ENCODE data around the gene TSPAN32. TPM values are rescaled to one million over a fixed set of nuclear protein-coding genes. Genes with fewer than 3 reads are reported as not detected.

The TSPAN32 gene
- total RNA-seq, 1 experiment from 2014 or later, result not detected

DNA sequence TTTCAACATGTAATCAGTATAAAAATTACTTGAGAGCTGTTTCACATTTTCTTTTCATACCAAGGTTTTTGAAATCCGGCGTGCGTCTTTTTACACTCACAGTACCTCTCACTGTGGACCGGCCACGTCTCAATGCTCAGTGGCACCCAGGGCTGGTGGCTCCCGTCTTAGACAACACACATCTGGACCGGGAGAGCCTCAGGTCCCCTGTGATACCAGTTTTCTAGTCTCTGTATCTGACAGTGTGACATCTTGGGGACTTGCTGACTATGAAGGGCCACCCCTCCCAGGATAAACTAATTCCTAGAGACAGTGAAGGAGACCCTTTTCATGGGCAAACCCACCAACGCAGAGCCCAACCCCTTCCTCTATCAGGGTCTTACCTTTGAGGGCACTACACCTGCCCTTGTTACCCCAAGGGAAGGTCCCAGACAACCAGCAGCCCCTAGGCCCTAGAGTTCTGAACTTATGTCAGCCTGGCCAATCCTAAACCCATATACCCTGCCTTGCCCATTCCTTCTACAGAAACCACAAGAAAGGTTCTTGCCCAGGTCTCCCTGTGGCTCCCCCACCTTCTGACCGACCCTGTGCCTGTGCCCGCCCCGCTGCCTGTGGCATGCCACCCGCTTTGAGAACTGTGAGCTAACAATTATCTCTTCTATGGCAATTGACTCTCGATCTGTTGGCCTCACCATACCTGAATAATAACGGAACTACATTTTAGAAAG, 25.4 kb upstream of the TSPAN32 start:
- no TSS peak for BruUV-seq (replicated peaks)
- Histone ChIP-seq H3K36me3 (ENCODE audit: control insufficient read depth in 1 of 2, insufficient read depth in 2 of 2, low read length in 2 of 2) (no peaks in the 10 kb centered on the region), H4K20me1 (ENCODE audit: insufficient read depth) (no peaks in the 10 kb centered on the region), H3K79me2 (ENCODE audit: insufficient read depth, low read length) (no peaks in the 10 kb centered on the region), H3K9me2 (ENCODE audit: insufficient read depth) (no peaks in the 10 kb centered on the region), H3K4me2 (ENCODE audit: low read length) (no peak overlapping the region), H3K27ac (ENCODE audit: low read depth, low read length) (no peak overlapping the region), H3K9ac (ENCODE audit: low read length) (no peak overlapping the region), H3K4me3 (replicated peaks in 1 of 2; ENCODE audit: low read depth in 1 of 2, low read length in 2 of 2) (no peak overlapping the region), H3K9me3 (ENCODE audit: control insufficient read depth in 1 of 2, insufficient read depth in 1 of 2, low read depth in 1 of 2, low read length in 2 of 2) (no peaks in the 10 kb centered on the region), H3K27me3 (ENCODE audit: insufficient read depth, low read length) (no peaks in the 10 kb centered on the region), H3K4me1 (ENCODE audit: control insufficient read depth in 1 of 2, insufficient read depth in 2 of 2, low read length in 2 of 2) (peaks cover 0 to 3% of the 10 kb centered on the region in 2 experiments; a peak in 1 of 4 replicates), H2AFZ (ENCODE audit: low read depth, low read length, poor library complexity, severe bottlenecking) (no peak overlapping the region)
- CTCF ChIA-PET, result interaction anchor here (0.5 kb wide), 1 partner anchor 70 kb away, joined by 4 read pairs; no protein-coding TSS in a partner anchor
- ATAC-seq (no peak), DNase-seq (ENCODE audit: low read depth, low spot score) (no peak)
- intact Hi-C loops (cut with micrococcal nuclease), result no loop called here
- TF ChIP-seq ZNF274 (IDR thresholded peaks at IDR 0.05; ENCODE audit: low read depth, low read length), result no peak
- TF ChIP-seq SRF (IDR thresholded peaks at IDR 0.05; ENCODE audit: low read depth), result no peak
- no peak for TF ChIP-seq POLR2A (IDR thresholded peaks at IDR 0.05; ENCODE audit: borderline replicate concordance, extremely low read depth, insufficient read depth, insufficient read length)
- no peak for TF ChIP-seq YY1 (IDR thresholded peaks at IDR 0.05; ENCODE audit: extremely low read depth, insufficient replicate concordance, low read depth, low read length)
- no peak for TF ChIP-seq SP1 (IDR thresholded peaks at IDR 0.05; ENCODE audit: low read depth)
- TF ChIP-seq, protein P1, sequence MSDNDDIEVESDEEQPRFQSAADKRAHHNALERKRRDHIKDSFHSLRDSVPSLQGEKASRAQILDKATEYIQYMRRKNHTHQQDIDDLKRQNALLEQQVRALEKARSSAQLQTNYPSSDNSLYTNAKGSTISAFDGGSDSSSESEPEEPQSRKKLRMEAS (IDR thresholded peaks at IDR 0.05), result no peak
- TF ChIP-seq CEBPB (IDR thresholded peaks at IDR 0.05; ENCODE audit: low read depth), result no peak
- TF ChIP-seq, protein P2, sequence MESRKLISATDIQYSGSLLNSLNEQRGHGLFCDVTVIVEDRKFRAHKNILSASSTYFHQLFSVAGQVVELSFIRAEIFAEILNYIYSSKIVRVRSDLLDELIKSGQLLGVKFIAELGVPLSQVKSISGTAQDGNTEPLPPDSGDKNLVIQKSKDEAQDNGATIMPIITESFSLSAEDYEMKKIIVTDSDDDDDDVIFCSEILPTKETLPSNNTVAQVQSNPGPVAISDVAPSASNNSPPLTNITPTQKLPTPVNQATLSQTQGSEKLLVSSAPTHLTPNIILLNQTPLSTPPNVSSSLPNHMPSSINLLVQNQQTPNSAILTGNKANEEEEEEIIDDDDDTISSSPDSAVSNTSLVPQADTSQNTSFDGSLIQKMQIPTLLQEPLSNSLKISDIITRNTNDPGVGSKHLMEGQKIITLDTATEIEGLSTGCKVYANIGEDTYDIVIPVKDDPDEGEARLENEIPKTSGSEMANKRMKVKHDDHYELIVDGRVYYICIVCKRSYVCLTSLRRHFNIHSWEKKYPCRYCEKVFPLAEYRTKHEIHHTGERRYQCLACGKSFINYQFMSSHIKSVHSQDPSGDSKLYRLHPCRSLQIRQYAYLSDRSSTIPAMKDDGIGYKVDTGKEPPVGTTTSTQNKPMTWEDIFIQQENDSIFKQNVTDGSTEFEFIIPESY (IDR thresholded peaks at IDR 0.05; ENCODE audit: extremely low read depth, insufficient replicate concordance, low read length), result no peak
- TF ChIP-seq, protein P3, sequence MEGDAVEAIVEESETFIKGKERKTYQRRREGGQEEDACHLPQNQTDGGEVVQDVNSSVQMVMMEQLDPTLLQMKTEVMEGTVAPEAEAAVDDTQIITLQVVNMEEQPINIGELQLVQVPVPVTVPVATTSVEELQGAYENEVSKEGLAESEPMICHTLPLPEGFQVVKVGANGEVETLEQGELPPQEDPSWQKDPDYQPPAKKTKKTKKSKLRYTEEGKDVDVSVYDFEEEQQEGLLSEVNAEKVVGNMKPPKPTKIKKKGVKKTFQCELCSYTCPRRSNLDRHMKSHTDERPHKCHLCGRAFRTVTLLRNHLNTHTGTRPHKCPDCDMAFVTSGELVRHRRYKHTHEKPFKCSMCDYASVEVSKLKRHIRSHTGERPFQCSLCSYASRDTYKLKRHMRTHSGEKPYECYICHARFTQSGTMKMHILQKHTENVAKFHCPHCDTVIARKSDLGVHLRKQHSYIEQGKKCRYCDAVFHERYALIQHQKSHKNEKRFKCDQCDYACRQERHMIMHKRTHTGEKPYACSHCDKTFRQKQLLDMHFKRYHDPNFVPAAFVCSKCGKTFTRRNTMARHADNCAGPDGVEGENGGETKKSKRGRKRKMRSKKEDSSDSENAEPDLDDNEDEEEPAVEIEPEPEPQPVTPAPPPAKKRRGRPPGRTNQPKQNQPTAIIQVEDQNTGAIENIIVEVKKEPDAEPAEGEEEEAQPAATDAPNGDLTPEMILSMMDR (IDR thresholded peaks at IDR 0.05 in 2 of 3, conservative IDR thresholded peaks at IDR 0.05 in 1 of 3; ENCODE audit: borderline replicate concordance in 1 of 3, insufficient read depth in 1 of 3, low read depth in 2 of 3, low read length in 2 of 3), result no peak
- no peak for TF ChIP-seq POLR2AphosphoS5 (IDR thresholded peaks at IDR 0.05; ENCODE audit: low read depth, low read length)
- TF ChIP-seq TCF7L2 (IDR thresholded peaks at IDR 0.05; ENCODE audit: borderline replicate concordance, extremely low read depth, insufficient read depth, insufficient read length), result no peak
- no peak for TF ChIP-seq EGR1 (IDR thresholded peaks at IDR 0.05; ENCODE audit: low read depth)
- no peak for TF ChIP-seq JUND (IDR thresholded peaks at IDR 0.05)
- TF ChIP-seq, protein P4, sequence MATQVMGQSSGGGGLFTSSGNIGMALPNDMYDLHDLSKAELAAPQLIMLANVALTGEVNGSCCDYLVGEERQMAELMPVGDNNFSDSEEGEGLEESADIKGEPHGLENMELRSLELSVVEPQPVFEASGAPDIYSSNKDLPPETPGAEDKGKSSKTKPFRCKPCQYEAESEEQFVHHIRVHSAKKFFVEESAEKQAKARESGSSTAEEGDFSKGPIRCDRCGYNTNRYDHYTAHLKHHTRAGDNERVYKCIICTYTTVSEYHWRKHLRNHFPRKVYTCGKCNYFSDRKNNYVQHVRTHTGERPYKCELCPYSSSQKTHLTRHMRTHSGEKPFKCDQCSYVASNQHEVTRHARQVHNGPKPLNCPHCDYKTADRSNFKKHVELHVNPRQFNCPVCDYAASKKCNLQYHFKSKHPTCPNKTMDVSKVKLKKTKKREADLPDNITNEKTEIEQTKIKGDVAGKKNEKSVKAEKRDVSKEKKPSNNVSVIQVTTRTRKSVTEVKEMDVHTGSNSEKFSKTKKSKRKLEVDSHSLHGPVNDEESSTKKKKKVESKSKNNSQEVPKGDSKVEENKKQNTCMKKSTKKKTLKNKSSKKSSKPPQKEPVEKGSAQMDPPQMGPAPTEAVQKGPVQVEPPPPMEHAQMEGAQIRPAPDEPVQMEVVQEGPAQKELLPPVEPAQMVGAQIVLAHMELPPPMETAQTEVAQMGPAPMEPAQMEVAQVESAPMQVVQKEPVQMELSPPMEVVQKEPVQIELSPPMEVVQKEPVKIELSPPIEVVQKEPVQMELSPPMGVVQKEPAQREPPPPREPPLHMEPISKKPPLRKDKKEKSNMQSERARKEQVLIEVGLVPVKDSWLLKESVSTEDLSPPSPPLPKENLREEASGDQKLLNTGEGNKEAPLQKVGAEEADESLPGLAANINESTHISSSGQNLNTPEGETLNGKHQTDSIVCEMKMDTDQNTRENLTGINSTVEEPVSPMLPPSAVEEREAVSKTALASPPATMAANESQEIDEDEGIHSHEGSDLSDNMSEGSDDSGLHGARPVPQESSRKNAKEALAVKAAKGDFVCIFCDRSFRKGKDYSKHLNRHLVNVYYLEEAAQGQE (IDR thresholded peaks at IDR 0.05; ENCODE audit: low read depth), result no peak
- no peak for TF ChIP-seq ELF1 (IDR thresholded peaks at IDR 0.05; ENCODE audit: borderline replicate concordance, low read depth)
- no peak for TF ChIP-seq RAD21 (IDR thresholded peaks at IDR 0.05; ENCODE audit: low read depth)
- TF ChIP-seq EZH2 (IDR thresholded peaks at IDR 0.05), result no peak
- TF ChIP-seq CBX3 (IDR thresholded peaks at IDR 0.05; ENCODE audit: low read depth), result no peak
- POLR2A ChIA-PET, result no interaction called here
- RAD21 ChIA-PET (ENCODE audit: low non-redundant PET in 1 of 2, low total read pairs in 2 of 2, uncharacterized antibody in 2 of 2, unreplicated experiment in 2 of 2), result no interaction called here

Measured in HCT116 (cell line).